GM12875 (cell line): ENCODE data around the gene TAF11L3.
"Not testable (repeated sequence)": the region's sequence is repeated elsewhere in the genome, so short reads cannot be mapped to it uniquely, and the experiment has no call there.

Experiments
- H3K4me3 ChIP-seq: one replicate; pipeline ENCODE4 v1.5.1; 2011; ENCODE audit warnings: low read depth, low read length, control low read depth
- CTCF ChIP-seq: IDR thresholded peaks from 2 replicates; pipeline ENCODE4 v1.5.1; 2011; ENCODE audit warnings: low read depth, mild to moderate bottlenecking, control low read depth, inconsistent platforms, low read length, moderate library complexity, borderline replicate concordance; ENCODE audit not compliant: insufficient read depth

The TAF11L3 gene

GRCh38 chr5:17518067-17518466, at the start of gene TAF11L3:
Gene TAF11L3 (plus strand): TSS chr5:17518367.
- H3K4me3 ChIP-seq, result not testable (repeated sequence)

DNA sequence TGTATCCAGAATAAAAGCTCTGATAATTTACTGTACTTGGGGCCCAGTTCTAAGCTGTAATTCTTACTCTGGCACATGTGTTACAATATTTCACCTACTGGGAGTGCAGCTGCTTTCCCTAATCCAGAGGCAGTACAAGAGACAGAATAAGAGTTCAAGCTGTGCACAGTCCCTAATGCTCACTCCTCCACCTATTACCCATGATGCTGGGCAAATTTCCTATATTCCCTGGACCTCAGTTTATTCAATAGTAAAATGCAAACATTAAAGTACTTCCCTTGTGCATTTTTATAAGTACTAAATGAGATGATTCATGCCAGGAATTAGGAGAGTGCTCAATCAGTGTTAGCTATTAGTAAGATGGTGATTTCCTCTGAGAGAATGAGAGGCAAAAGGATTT, 48.1 kb upstream of the TAF11L3 start:
- no peak overlapping the region for H3K4me3 ChIP-seq
- TF ChIP-seq CTCF, result no peak

DNA sequence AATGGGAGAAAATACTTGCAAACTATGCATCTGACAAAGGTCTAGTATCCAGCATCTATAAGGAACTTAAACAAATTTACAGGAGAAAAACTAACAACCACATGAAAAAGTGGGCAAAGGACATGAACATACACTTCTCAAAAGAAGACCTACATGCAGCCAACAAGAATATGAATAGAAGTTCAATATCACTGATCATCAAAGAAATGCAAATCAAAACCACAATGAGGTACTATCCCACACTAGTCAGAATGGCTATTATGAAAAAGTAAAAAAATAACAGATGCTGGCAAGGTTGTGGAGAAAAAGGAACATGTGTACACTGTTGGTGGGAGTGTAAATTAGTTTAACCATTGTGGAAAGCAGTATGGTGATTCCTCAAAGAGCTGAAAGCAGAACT, 43.1 kb upstream of the TAF11L3 start:
- H3K4me3 ChIP-seq, result not testable (repeated sequence)

GRCh38 chr5:17477043-17477442, 41.1 kb upstream of the TAF11L3 start:
- no peak overlapping the region for H3K4me3 ChIP-seq
- TF ChIP-seq CTCF, result no peak

- H3K4me3 ChIP-seq, result no peak overlapping the region
- TF ChIP-seq CTCF, result no peak
Measured at GRCh38 chr5:17477573-17478265, 40.4 kb upstream of the TAF11L3 start.

DNA sequence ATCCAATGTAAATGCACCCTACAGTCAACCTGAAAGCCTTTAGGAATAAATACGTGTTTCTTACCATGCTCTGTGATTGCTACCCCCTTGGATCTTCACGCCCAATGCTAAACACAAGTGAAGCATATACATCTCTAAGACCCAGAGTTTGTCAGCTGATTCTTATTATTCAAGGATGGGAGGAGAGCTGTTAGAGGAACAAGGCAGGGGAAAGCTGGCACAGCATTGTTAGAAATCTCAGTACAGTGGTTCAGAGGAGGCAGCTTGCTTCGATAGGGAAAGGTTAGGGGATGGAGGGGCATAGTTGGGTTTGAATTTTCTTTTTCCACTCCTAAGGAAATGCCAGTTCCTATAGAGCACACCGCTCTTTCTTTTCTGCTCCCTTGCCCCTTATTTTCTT, 36.8 kb upstream of the TAF11L3 start:
- TF ChIP-seq CTCF, result no peak
- no peak overlapping the region for H3K4me3 ChIP-seq

DNA sequence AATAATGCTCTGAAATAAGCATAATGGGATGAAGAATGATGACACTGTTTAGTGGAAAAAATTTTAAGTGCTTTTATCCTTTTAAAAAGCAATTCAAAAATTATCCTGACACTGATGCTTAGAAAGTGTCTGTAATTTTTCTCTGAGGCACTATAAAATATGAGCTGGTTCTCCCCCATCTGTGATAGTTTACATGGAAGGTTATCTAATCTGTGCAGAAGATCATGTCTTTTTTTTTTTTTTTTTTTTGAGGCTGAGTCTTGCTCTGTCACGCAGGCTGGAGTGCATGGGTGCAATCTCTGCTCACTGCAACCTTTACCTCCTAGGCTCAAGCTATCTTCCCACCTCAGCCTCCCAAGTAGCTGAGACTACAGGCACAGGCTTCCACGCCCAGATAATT, 35.4 kb upstream of the TAF11L3 start:
- no peak for TF ChIP-seq CTCF
- no peak overlapping the region for H3K4me3 ChIP-seq

DNA sequence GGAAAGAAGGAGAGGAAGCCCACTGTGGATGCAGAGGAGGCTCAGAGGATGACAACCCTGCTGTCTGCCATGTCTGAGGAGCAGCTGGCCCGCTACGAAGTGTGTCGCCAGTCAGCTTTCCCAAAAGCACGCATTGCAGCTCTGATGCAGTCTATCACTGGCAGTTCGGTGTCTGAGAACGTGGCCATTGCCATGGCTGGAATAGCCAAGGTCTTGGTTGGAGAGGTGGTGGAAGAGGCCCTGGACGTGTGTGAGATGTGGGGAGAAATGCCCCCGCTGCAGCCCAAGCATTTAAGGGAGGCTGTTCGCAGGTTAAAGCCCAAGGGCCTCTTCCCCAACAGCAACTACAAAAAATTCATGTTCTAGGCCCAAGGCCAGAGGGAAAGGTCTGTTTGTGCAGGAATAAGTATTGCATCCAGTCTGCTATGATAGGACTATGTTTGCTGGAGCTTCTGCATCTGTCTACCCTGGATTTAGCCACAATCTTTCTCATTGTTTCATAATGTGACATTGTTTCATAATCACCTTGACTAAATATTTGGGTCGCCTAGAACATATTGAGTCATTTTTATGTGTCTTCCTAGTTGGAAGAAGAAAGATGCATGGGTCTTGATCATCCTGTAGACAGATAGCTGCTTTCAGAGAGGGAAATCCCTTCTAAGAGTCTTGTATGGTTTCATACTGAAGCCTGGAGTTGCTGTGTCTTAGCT, 31.5 kb upstream of the TAF11L3 start:
- H3K4me3 ChIP-seq, result not testable (repeated sequence)

DNA sequence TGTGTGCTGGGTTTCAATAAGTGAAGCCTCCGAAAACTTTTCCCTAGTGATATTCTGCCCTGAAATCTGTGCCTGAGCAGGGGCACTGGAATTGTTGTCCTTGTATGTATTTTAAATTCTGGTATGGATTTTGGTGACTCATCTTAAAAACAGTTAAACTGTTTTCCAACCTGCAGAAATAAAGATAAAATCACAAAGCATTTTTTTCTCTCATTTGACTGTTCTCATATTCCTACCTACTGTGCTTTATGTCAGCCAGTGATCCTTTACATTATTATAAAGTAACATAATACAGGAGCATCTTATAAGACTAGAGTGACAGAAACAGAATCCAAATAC, 31.0 kb upstream of the TAF11L3 start:
- no peak for TF ChIP-seq CTCF
- H3K4me3 ChIP-seq, result no peak overlapping the region

DNA sequence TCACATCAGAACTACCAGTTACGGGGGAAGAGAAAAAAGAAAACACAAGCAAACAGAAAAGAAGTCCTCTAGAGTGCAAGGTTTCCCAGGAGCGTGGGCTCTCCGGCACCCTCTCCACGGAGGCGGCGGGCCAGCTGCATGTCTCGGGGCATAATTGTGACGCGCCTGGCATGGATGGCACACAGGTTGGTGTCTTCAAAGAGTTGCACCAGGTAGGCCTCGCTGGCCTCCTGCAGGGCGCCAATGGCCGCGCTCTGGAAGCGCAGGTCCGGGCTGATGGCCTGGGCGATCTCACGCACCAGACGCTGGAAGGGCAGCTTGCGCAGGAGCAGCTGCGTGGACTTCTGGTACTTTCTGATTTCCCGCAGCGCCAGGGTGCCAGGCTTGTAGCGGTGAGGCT, 26.9 kb upstream of the TAF11L3 start:
- not testable (repeated sequence) for H3K4me3 ChIP-seq
